DND-41 (cell line): ENCODE results near the gene SLC16A6.
"Not testable (repeated sequence)": the region's sequence is repeated elsewhere in the genome, so short reads cannot be mapped to it uniquely, and the experiment has no call there.

Experiments used
- EZH2 ChIP-seq: IDR thresholded peaks from 3 replicates; pipeline ENCODE4 v1.6.1; 2012; ENCODE audit warnings: borderline replicate concordance, low read depth, mild to moderate bottlenecking, moderate library complexity, low read length, inconsistent platforms; ENCODE audit not compliant: severe bottlenecking
- TF ChIP-seq, protein P1 (sequence below): IDR thresholded peaks from 2 replicates; pipeline ENCODE4 v1.5.1; 2012; ENCODE audit warnings: borderline replicate concordance, low read length, moderate library complexity, mild to moderate bottlenecking; ENCODE audit not compliant: poor library complexity, severe bottlenecking; ENCODE audit errors: extremely low read depth

DNA sequence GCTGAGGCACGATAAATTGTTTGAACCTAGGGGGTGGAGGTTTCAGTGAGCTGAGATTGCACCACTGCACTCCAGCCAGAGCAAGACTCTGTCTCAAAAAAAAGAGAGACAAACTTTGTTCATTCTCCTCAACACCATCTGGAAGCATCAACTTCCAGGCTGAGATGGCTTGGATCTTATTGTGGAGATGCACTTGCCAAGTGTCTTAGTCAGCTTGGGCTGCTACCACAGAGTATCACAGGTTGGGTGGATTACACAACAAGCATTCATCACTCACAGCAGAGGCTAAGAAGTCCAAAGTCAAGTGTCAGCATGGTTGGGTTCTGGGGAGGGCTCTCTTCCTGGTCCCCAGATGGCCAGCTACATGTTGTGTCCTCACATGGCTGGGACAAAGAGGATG lies 58.2 kb downstream of the SLC16A6 start:
- TF ChIP-seq, protein P1, sequence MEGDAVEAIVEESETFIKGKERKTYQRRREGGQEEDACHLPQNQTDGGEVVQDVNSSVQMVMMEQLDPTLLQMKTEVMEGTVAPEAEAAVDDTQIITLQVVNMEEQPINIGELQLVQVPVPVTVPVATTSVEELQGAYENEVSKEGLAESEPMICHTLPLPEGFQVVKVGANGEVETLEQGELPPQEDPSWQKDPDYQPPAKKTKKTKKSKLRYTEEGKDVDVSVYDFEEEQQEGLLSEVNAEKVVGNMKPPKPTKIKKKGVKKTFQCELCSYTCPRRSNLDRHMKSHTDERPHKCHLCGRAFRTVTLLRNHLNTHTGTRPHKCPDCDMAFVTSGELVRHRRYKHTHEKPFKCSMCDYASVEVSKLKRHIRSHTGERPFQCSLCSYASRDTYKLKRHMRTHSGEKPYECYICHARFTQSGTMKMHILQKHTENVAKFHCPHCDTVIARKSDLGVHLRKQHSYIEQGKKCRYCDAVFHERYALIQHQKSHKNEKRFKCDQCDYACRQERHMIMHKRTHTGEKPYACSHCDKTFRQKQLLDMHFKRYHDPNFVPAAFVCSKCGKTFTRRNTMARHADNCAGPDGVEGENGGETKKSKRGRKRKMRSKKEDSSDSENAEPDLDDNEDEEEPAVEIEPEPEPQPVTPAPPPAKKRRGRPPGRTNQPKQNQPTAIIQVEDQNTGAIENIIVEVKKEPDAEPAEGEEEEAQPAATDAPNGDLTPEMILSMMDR, result not testable (repeated sequence)
- not testable (repeated sequence) for TF ChIP-seq EZH2
